ENCODE results near the gene ZIC1.

Gene ZIC1

DNA sequence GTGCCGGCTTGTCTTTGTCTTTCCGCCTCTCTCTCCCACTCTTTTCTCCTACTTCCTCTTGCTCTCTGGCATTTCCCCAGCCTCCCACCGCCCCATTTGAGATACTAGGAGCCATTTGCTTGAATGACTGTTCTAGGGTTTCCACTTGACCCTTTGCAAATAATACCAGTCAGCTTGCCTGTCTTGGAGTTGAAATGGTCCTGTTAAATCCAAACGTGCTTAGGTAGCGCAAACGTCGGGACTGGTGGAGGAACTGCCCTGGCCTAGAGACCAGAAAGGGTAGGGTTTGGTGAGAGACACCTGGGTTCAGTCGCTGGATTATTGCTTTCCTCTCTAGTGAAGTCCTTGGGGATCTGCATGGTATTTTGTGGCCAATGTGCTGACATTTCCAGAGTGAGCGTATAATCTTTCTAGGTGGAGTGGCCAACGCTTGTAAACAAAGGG, 10.6 kb downstream of the ZIC1 start:
- Histone ChIP-seq H4K8ac (ENCODE audit: low read depth, low read length) (no peak overlapping the region), H4K91ac (ENCODE audit: low read depth, low read length, poor library complexity) (no peak overlapping the region), H3K4me2 (ENCODE audit: insufficient read depth, low read length, poor library complexity, severe bottlenecking) (peak overlapping the region; percentile 88), H3K79me1 (ENCODE audit: low read depth, low read length) (no peaks in the 10 kb centered on the region), H2BK5ac (ENCODE audit: low read length) (no peak overlapping the region), H3K27ac (replicated peaks; ENCODE audit: low read length) (no peak overlapping the region), H3K27me3 (ENCODE audit: control insufficient read depth in 3 of 3, insufficient read depth in 3 of 3, low read depth in 1 of 3, low read length in 3 of 3) (peaks cover 6 to 73% (median 19%) of the 10 kb centered on the region in 3 experiments), H2BK120ac (ENCODE audit: low read depth, low read length) (no peak overlapping the region), H3K4ac (ENCODE audit: low read length) (no peak overlapping the region), H2AFZ (ENCODE audit: low read length) (no peak overlapping the region), H3K4me3 (ENCODE audit: low read length in 2 of 2) (peak overlapping the region in 1 of 2 donors; percentile 77), H3K18ac (ENCODE audit: low read length) (no peak overlapping the region), H3K4me1 (ENCODE audit: control insufficient read depth in 2 of 2, insufficient read depth in 1 of 2, low read depth in 1 of 2, low read length in 2 of 2) (peaks cover 0 to 12% of the 10 kb centered on the region in 2 donors), H2BK12ac (ENCODE audit: low read length) (no peak overlapping the region), H3K9me3 (replicated peaks in 1 of 2; ENCODE audit: control insufficient read depth in 2 of 2, insufficient read depth in 1 of 2, low read depth in 1 of 2, low read length in 2 of 2) (peaks cover 0 to 20% of the 10 kb centered on the region in 2 donors), H3K36me3 (replicated peaks in 1 of 2; ENCODE audit: control insufficient read depth in 2 of 2, insufficient read depth in 2 of 2, low read length in 2 of 2) (peaks cover 0 to 19% of the 10 kb centered on the region in 2 donors), H3K9ac (ENCODE audit: low read depth, low read length, poor library complexity) (no peak overlapping the region), H2AK5ac (ENCODE audit: low read depth, low read length) (no peak overlapping the region), H2BK15ac (ENCODE audit: low read length) (peak overlapping the region; percentile 28), H3K14ac (ENCODE audit: low read length) (no peak overlapping the region), H3K23ac (ENCODE audit: low read depth, low read length, poor library complexity) (no peak overlapping the region)
- WGBS, 2 donors (ENCODE audit: extremely low coverage in 2 of 2, insufficient read length in 2 of 2, insufficient replicate concordance in 1 of 2) = no CpG with 5 or more reads among the region's 10 CpGs
- DNase-seq (ENCODE audit: low spot score) = no peak

DNA sequence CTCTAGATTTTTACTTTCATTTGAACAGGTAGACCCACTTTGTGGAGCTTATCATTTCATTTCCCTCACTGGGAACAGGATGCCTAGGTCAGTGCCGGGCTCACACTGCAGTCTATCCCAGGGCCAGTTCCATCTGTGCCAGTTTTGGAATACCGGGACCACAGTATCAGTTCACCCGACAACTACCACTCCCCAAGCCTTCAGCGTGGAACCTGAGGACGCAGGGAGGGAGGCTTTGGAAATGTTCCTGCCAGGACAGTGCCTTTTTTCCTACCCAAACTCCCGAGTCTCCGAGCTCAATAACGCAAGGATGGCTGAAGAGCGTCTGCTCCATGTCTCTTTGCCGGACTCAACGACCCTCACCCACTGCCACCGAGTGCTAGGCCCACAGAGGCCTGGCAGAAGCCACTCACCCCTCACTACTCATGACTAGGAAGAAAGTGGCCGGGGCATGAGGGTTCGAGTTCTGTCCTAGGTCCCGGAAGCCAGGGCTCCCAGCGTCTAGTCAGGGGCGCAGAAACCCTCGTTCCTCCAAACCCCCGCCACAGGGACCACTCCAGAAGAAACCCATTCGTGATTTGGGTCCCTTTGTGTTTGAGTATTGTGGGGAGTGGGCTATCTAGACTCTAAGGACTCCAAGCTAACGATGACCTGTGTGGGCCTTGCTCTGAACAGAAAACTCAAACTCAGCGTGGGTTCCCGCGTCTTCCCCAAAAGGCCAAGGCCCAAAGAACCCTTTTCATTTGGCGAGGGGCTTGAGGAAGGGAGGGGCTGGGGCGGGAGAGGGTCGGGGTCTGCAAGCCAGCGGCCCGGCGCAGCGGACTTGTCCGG, 11.4 kb downstream of the ZIC1 start:
- Histone ChIP-seq H3K4me3 (ENCODE audit: low read length in 2 of 2) (no peak overlapping the region), H3K27me3 (ENCODE audit: control insufficient read depth in 3 of 3, insufficient read depth in 3 of 3, low read depth in 1 of 3, low read length in 3 of 3) (peaks cover 6 to 73% (median 19%) of the 10 kb centered on the region in 3 experiments), H3K27ac (replicated peaks; ENCODE audit: low read length) (no peak overlapping the region), H2BK15ac (ENCODE audit: low read length) (no peak overlapping the region), H3K4me2 (ENCODE audit: insufficient read depth, low read length, poor library complexity, severe bottlenecking) (peak overlapping the region; percentile 87), H2BK120ac (ENCODE audit: low read depth, low read length) (no peak overlapping the region), H3K9ac (ENCODE audit: low read depth, low read length, poor library complexity) (peak overlapping the region; percentile 53), H3K4ac (ENCODE audit: low read length) (no peak overlapping the region), H4K91ac (ENCODE audit: low read depth, low read length, poor library complexity) (no peak overlapping the region), H3K18ac (ENCODE audit: low read length) (peak overlapping the region; percentile 67), H3K14ac (ENCODE audit: low read length) (no peak overlapping the region), H2BK12ac (ENCODE audit: low read length) (no peak overlapping the region), H4K8ac (ENCODE audit: low read depth, low read length) (no peak overlapping the region), H3K4me1 (ENCODE audit: control insufficient read depth in 2 of 2, insufficient read depth in 1 of 2, low read depth in 1 of 2, low read length in 2 of 2) (peaks cover 0 to 10% of the 10 kb centered on the region in 2 donors), H2BK5ac (ENCODE audit: low read length) (no peak overlapping the region), H3K36me3 (replicated peaks in 1 of 2; ENCODE audit: control insufficient read depth in 2 of 2, insufficient read depth in 2 of 2, low read length in 2 of 2) (peaks cover 0 to 13% of the 10 kb centered on the region in 2 donors), H2AFZ (ENCODE audit: low read length) (no peak overlapping the region), H3K23ac (ENCODE audit: low read depth, low read length, poor library complexity) (no peak overlapping the region), H3K9me3 (replicated peaks in 1 of 2; ENCODE audit: control insufficient read depth in 2 of 2, insufficient read depth in 1 of 2, low read depth in 1 of 2, low read length in 2 of 2) (peaks cover 0 to 20% of the 10 kb centered on the region in 2 donors), H2AK5ac (ENCODE audit: low read depth, low read length) (peak overlapping the region; percentile 48), H3K79me1 (ENCODE audit: low read depth, low read length) (no peaks in the 10 kb centered on the region)
- WGBS, 2 donors (ENCODE audit: extremely low coverage in 2 of 2, insufficient read length in 2 of 2, insufficient replicate concordance in 1 of 2) = no CpG with 5 or more reads among the region's 32 CpGs
- DNase-seq (ENCODE audit: low spot score) = no peak

DNA sequence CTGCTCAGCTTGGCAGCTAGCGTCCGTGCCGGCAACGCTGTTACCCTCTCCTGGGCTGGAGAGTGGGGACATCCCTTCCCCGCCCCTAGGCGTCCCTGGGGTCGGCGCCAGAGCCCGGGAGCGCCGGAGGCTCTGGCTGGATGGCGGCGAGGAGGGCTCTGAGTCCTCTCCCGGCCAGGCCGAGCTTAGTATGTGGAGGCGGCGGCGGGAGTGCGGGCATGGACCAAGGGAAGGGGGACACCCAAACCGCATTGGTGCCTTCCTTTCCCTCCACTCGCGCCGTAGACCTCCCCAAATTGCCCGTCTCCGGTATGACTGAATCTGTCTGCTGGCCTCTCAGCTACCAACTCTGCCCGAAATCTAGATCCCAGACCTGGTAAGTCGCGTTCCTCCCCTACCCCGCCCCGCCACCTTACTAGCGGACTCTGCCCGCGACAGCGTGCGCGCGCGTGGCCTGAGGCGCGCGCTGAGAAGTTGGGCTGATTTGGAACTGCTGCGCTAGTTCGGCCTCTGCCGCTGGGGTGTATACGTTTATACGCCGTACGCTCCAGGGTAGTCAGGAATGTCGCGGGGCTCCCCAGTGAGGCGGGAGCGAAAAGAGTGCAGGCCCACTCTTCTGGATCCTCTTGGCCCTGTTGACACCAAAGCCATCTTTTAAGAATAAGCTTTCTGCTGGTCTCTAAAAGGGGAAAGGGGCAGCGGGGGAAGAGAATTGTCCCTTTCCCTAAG, 12.2 kb downstream of the ZIC1 start:
- no peak overlapping the region for H2AK5ac ChIP-seq (ENCODE audit: low read depth, low read length)
- no peak overlapping the region for H2BK12ac ChIP-seq (ENCODE audit: low read length)
- peak overlapping the region; percentile 18 for H2BK15ac ChIP-seq (ENCODE audit: low read length)
- H2AFZ ChIP-seq (ENCODE audit: low read length) = no peak overlapping the region
- H3K4me3 ChIP-seq (ENCODE audit: low read length in 2 of 2) = peak overlapping the region in 1 of 2 donors; percentile 74
- peaks cover 0 to 20% of the 10 kb centered on the region in 2 donors for H3K9me3 ChIP-seq (replicated peaks in 1 of 2; ENCODE audit: control insufficient read depth in 2 of 2, insufficient read depth in 1 of 2, low read depth in 1 of 2, low read length in 2 of 2)
- no peak overlapping the region for H3K23ac ChIP-seq (ENCODE audit: low read depth, low read length, poor library complexity)
- no peak overlapping the region for H3K27ac ChIP-seq (replicated peaks; ENCODE audit: low read length)
- H4K8ac ChIP-seq (ENCODE audit: low read depth, low read length) = no peak overlapping the region
- no peak overlapping the region for H2BK5ac ChIP-seq (ENCODE audit: low read length)
- H3K4ac ChIP-seq (ENCODE audit: low read length) = no peak overlapping the region
- H3K4me1 ChIP-seq (ENCODE audit: control insufficient read depth in 2 of 2, insufficient read depth in 1 of 2, low read depth in 1 of 2, low read length in 2 of 2) = peaks cover 0 to 10% of the 10 kb centered on the region in 2 donors
- DNase-seq (ENCODE audit: low spot score) = peak; percentile 55
- no peak overlapping the region for H4K91ac ChIP-seq (ENCODE audit: low read depth, low read length, poor library complexity)
- H2BK120ac ChIP-seq (ENCODE audit: low read depth, low read length) = no peak overlapping the region
- WGBS, 2 donors (ENCODE audit: extremely low coverage in 2 of 2, insufficient read length in 2 of 2, insufficient replicate concordance in 1 of 2) = no CpG with 5 or more reads among the region's 53 CpGs
- peaks cover 0 to 10% of the 10 kb centered on the region in 2 donors for H3K36me3 ChIP-seq (replicated peaks in 1 of 2; ENCODE audit: control insufficient read depth in 2 of 2, insufficient read depth in 2 of 2, low read length in 2 of 2)
- no peak overlapping the region for H3K14ac ChIP-seq (ENCODE audit: low read length)
- H3K9ac ChIP-seq (ENCODE audit: low read depth, low read length, poor library complexity) = peak overlapping the region; percentile 53
- H3K4me2 ChIP-seq (ENCODE audit: insufficient read depth, low read length, poor library complexity, severe bottlenecking) = peak overlapping the region; percentile 87
- H3K79me1 ChIP-seq (ENCODE audit: low read depth, low read length) = no peaks in the 10 kb centered on the region
- peak overlapping the region; percentile 67 for H3K18ac ChIP-seq (ENCODE audit: low read length)
- peaks cover 6 to 73% (median 19%) of the 10 kb centered on the region in 3 experiments for H3K27me3 ChIP-seq (ENCODE audit: control insufficient read depth in 3 of 3, insufficient read depth in 3 of 3, low read depth in 1 of 3, low read length in 3 of 3)

- Histone ChIP-seq H2BK12ac (ENCODE audit: low read length) (no peak overlapping the region), H3K4me2 (ENCODE audit: insufficient read depth, low read length, poor library complexity, severe bottlenecking) (peak overlapping the region; percentile 26), H3K27ac (replicated peaks; ENCODE audit: low read length) (no peak overlapping the region), H3K23ac (ENCODE audit: low read depth, low read length, poor library complexity) (no peak overlapping the region), H2AK5ac (ENCODE audit: low read depth, low read length) (no peak overlapping the region), H3K4me1 (ENCODE audit: control insufficient read depth in 2 of 2, insufficient read depth in 1 of 2, low read depth in 1 of 2, low read length in 2 of 2) (peaks cover 0 to 10% of the 10 kb centered on the region in 2 donors), H3K36me3 (replicated peaks in 1 of 2; ENCODE audit: control insufficient read depth in 2 of 2, insufficient read depth in 2 of 2, low read length in 2 of 2) (peaks cover 0 to 6% of the 10 kb centered on the region in 2 donors), H3K4me3 (ENCODE audit: low read length in 2 of 2) (no peak overlapping the region), H3K9ac (ENCODE audit: low read depth, low read length, poor library complexity) (no peak overlapping the region), H3K9me3 (replicated peaks in 1 of 2; ENCODE audit: control insufficient read depth in 2 of 2, insufficient read depth in 1 of 2, low read depth in 1 of 2, low read length in 2 of 2) (peaks cover 0 to 20% of the 10 kb centered on the region in 2 donors), H2BK5ac (ENCODE audit: low read length) (no peak overlapping the region), H2AFZ (ENCODE audit: low read length) (no peak overlapping the region), H3K4ac (ENCODE audit: low read length) (no peak overlapping the region), H2BK120ac (ENCODE audit: low read depth, low read length) (no peak overlapping the region), H3K79me1 (ENCODE audit: low read depth, low read length) (no peaks in the 10 kb centered on the region), H4K91ac (ENCODE audit: low read depth, low read length, poor library complexity) (no peak overlapping the region), H4K8ac (ENCODE audit: low read depth, low read length) (no peak overlapping the region), H3K18ac (ENCODE audit: low read length) (no peak overlapping the region), H3K27me3 (ENCODE audit: control insufficient read depth in 3 of 3, insufficient read depth in 3 of 3, low read depth in 1 of 3, low read length in 3 of 3) (peaks cover 6 to 73% (median 19%) of the 10 kb centered on the region in 3 experiments), H3K14ac (ENCODE audit: low read length) (no peak overlapping the region), H2BK15ac (ENCODE audit: low read length) (no peak overlapping the region)
- peak; percentile 32 for DNase-seq (ENCODE audit: low spot score)
- WGBS, 2 donors (ENCODE audit: extremely low coverage in 2 of 2, insufficient read length in 2 of 2, insufficient replicate concordance in 1 of 2) = no CpG with 5 or more reads among the region's 15 CpGs
Observed at GRCh38 chr3:147422196-147422595, 13.0 kb downstream of the ZIC1 start.
